ENCODE measurements around the gene FRMPD2.

Gene FRMPD2

DNA sequence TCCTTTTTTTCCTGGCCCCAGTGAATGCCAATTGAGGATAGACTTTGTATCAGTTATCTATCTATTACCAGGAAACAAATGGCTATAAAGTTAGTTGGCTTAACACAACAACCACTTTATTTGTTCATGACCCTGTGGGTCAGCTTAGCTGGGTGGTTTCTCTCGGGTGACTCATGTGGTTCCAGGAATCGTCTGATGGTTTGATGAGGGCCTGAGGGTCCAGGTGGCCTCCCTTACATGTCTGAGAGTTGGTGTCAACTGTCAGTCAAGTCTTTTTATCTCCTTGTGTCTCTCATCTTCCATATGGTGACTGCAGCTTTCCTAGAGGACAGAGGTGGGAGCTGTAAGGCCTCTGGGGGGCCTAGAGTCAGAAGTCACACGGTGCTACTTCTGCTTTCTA, 16.7 kb upstream of the FRMPD2 start:
- CTCF ChIA-PET, result interaction anchor here (1.0 to 6.7 kb wide), 9 partner anchors 11 to 76 kb away, joined by 3 to 85 read pairs (median 10); no protein-coding TSS in a partner anchor
- TF ChIP-seq, protein P1, sequence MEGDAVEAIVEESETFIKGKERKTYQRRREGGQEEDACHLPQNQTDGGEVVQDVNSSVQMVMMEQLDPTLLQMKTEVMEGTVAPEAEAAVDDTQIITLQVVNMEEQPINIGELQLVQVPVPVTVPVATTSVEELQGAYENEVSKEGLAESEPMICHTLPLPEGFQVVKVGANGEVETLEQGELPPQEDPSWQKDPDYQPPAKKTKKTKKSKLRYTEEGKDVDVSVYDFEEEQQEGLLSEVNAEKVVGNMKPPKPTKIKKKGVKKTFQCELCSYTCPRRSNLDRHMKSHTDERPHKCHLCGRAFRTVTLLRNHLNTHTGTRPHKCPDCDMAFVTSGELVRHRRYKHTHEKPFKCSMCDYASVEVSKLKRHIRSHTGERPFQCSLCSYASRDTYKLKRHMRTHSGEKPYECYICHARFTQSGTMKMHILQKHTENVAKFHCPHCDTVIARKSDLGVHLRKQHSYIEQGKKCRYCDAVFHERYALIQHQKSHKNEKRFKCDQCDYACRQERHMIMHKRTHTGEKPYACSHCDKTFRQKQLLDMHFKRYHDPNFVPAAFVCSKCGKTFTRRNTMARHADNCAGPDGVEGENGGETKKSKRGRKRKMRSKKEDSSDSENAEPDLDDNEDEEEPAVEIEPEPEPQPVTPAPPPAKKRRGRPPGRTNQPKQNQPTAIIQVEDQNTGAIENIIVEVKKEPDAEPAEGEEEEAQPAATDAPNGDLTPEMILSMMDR (IDR thresholded peaks at IDR 0.05; ENCODE audit: control extremely low read depth, extremely low read depth, low read depth, missing control alignments), result no peak
- POLR2A ChIA-PET, result no interaction called here
- DNase-seq (ENCODE audit: extremely low spot score), result no peak

DNA sequence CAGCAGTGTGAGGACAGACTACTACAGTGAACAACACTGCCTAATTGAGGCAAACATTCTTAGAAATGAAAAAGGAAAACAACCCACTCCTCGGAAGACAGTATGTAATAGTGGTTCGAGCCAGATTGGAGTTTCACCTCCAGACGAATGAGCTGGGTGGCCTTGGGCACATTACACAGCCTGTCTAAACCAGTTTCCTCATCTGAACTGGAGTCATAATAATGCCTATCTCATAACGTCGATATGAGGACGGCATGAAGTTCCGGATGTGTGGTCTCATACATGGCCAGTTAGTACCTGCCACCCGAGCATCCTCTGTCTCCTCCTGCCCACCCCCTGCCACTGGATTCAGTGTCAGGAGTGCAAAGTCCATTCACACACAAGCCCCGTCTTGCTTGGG, 15.8 kb upstream of the FRMPD2 start:
- no peak for DNase-seq (ENCODE audit: extremely low spot score)
- CTCF ChIA-PET, result interaction anchor here (0.8 to 6.7 kb wide), 16 partner anchors 12 to 95 kb away, joined by 3 to 85 read pairs (median 4); partner anchors contain the start of gene FRMPD2
- TF ChIP-seq, protein P1 (IDR thresholded peaks at IDR 0.05; ENCODE audit: control extremely low read depth, extremely low read depth, low read depth, missing control alignments), result no peak
- POLR2A ChIA-PET, result no interaction called here

DNA sequence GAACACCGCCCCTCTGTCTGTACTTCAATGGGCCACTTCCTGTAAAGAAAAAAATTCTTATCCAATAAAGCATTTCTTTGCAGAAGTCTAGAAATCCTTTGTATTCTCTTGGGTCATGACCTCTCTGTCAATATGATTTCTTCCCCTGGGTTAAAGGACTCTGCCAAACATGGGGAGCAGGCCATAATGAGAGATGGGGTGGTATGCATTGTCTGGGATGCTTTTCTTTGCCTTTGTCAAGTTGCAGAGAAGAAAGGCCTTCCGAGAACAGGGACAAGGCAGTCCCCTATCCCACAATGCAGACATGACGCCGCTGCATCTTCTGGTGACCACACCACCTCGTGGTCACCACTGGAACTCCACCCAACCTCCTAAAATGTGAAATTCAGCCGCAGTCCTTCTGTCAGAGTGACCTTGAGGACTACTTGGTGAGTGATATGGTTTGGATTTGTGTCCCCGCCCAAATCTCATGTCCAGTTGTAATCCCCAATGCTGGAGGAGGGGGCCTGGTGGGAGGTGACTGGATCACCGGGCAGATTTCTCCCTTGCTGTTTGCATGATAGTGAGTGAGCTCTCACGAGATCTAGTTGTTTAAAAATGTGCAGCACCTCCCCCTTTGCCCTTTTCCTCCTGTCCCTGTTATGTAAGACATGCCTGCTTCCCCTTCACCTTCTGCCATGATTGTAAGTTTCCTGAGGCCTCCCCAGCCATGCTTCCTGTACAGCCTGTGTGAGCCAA, 15.2 kb upstream of the FRMPD2 start:
- ChIA-PET POLR2A (no interaction called here), CTCF (interaction anchor here (0.7 to 6.7 kb wide), 18 partner anchors 11 to 94 kb away, joined by 3 to 85 read pairs (median 4); partner anchors contain the start of genes FRMPD2 and MAPK8)
- peak; percentile 62 for DNase-seq (ENCODE audit: extremely low spot score)
- TF ChIP-seq, protein P1 (IDR thresholded peaks at IDR 0.05; ENCODE audit: control extremely low read depth, extremely low read depth, low read depth, missing control alignments), result peak; percentile 92

DNA sequence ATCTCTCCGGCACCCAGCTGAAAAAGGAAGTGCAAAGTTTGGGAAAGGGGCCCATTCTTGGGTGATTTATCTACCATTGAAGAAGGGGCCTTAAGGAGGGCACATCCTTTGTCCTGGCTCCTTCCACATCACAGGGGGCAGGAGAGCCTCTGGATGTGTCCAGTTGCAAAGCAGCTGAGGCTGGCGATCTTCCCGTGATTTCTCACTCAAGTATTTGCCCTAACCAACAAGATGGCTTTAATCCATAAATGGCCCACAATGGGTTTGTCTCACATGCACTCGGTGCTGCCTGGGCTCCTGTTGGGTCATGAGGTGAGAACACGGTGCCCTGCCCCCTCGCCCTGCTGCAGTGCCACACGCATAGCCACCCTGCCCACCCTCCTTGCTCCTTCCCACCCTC, 14.2 kb upstream of the FRMPD2 start:
- ChIA-PET POLR2A (interaction anchor here (1.2 kb wide), 1 partner anchor 10 kb away, joined by 4 read pairs; no protein-coding TSS in a partner anchor), CTCF (interaction anchor here (0.7 to 6.7 kb wide), 10 partner anchors 8 to 65 kb away, joined by 3 to 85 read pairs (median 4); partner anchors contain the start of gene MAPK8)
- DNase-seq (ENCODE audit: extremely low spot score), result no peak
- TF ChIP-seq, protein P1 (IDR thresholded peaks at IDR 0.05; ENCODE audit: control extremely low read depth, extremely low read depth, low read depth, missing control alignments), result no peak

DNA sequence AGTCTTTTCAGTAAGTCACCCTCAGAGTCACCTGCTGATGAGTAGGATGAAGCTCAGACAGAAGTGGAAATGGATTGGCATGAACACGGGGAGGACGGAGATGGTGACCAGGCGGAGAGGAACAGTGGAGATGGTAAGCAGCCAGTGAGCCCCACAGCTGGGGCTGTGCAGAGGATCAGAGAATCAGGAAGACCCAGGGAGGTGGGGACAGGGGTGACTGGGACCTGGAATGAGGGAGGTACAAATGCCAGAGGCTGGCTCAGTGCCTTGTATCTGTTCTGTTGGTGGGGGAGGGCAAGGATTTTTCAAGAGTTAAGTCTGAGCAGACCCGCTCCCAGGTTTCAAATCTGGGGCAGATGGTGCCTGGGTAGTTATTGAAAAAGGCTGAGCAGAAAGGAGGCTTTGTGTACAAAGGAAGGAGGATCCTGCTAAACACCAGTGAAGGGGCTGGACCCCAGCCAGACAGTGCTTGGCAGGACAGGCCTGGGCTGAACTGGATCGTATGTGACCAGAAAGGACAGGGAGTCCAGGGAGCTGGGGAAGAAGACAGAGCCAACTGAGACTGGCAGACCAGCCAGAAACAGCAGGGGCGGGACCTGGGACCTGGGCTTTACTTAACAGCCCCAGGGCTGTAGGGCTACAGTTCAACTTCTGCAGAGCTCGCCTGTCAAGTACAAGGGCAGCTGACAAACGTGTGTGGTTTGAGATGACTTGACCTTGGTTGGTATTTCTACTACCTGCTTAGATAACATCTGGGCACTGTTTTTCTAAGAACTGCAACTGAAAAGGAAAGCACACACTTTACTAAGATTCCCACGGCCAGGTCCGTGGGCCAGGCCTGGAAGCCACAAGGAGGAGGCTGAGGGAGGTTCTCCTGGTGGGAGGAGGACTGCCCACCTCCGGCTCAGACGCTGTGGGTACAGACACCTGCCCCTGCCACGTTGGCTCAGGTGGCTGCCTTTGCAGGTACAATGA, 13.2 kb upstream of the FRMPD2 start:
- TF ChIP-seq, protein P1 (IDR thresholded peaks at IDR 0.05; ENCODE audit: control extremely low read depth, extremely low read depth, low read depth, missing control alignments), result no peak
- ChIA-PET CTCF (interaction anchor here (0.9 to 6.7 kb wide), 8 partner anchors 9 to 41 kb away, joined by 3 to 85 read pairs (median 4); no protein-coding TSS in a partner anchor), POLR2A (interaction anchor here (1.2 kb wide), 1 partner anchor 9 kb away, joined by 4 read pairs; no protein-coding TSS in a partner anchor)
- no peak for DNase-seq (ENCODE audit: extremely low spot score)

DNA sequence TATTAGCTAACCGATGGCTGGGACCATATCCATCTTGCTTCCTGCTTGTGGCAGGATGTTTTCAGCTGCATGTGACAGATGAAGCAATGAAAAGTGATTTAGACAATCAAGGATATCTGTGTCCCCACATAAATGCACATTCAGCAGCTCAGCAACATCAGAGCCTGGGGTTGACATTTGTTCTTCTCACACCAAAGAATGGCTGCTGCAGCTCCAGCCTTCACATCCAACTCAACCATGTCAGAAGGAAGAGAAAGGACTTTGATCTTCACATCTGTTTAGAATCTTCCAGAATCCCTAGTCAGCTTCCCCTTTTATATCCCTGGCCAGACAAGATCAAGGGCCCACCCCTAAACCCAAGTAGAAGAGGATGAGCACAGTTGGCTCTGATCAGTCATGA, 11.9 kb upstream of the FRMPD2 start:
- ChIA-PET POLR2A (no interaction called here), CTCF (interaction anchor here (0.9 to 6.7 kb wide), 3 partner anchors 15 to 70 kb away, joined by 3 to 85 read pairs (median 4); no protein-coding TSS in a partner anchor)
- TF ChIP-seq, protein P1 (IDR thresholded peaks at IDR 0.05; ENCODE audit: control extremely low read depth, extremely low read depth, low read depth, missing control alignments), result no peak
- DNase-seq (ENCODE audit: extremely low spot score), result no peak
